SKM-1 (cell line): ENCODE measurements around the gene KSR1.

ENCODE experiments used
- DNase-seq: peaks from one replicate; lab custom pipeline; 2025; ENCODE audit not compliant: unreplicated experiment; lab: John Stamatoyannopoulos, UW

The KSR1 gene

GRCh38 chr17:27512511-27513346, 56.5 kb downstream of the KSR1 start:
- no peak for DNase-seq

DNA sequence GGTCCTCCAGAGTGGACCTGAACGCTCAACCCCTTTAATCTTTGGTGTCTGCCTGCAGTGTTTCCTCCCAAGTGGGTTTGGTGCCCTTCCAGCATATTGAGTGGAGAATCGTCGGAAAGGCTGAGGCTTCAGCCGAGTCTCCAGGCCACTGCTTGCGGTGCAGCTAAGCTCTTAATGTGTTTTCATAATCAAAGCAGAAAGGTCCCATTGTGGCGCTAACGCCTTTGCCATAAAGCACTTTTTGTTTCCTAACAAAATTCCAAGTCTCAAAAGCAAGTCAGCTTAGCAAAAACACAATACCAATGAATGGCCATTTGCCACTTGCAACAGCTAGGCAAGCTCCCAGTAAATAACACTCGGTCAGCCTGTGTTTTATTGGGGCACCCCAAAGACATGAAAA, 57.6 kb downstream of the KSR1 start:
- DNase-seq, result no peak

GRCh38 chr17:27514595-27515413, 58.6 kb downstream of the KSR1 start:
- no peak for DNase-seq

DNA sequence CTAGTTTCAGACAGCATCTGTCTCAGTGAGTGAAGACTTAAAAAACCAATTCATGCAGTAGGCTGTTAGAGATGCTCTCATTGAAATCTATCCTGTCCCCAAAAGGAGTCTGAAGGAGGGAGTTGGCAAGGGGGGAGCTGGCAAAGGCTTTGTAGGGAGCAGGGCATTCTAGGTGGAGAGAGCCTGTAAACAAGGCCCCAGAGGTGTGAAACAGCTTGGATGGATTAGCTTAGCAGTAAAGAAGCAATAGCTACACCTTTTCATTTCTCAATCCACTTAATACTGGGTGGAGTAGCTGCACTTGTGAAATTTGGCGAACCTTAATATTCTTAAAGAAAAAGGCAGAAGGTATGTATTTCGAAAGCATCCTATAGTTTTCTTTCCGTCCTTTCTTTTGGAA, 61.8 kb downstream of the KSR1 start:
- no peak for DNase-seq

DNA sequence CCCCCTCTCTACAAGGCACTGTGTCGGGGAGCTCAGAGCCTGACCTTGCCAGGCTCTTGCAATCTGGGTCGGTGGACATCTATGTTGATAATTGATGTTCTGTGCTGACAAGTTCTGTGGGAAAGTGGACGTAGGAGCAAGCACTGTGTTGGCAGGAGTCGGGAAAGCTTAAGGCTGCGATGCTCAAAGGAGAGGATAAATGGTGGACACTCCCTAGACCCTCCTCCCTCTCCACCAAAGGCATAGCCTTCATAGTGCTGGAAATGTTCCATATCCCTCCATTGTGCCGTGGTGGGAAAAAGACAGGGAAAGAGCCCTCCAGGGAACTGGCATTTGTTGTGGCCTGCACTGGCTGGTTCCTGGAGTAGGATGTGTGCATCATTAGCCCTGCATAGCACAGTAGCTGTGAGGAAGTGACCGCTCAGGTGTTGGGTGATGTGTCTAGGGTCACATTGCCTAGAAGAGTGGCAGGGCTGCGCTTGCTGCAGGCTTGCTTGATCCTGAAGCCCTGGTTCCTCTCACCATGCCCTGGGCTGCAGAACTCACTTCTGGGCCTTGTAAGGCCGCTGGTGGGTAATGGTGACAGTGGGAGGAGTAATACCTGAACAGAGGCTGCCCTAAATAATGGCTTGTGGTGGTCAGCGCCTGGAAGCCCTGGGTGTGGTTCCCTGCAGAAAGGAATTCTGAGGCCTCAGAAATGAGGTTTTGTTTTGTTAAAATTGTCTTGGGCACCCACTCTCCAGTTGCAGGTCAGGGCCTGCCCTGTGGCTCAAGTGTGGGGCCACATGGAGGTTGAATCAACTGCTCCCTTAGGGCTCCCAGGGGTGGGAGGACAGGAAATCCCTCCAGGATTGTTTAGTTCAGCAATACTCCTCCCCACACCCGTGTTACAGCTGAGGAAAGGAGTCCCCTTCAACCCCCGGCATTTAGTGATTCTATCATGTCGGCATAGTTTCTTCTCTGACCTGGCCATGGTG, 62.6 kb downstream of the KSR1 start:
- DNase-seq, result no peak

DNA sequence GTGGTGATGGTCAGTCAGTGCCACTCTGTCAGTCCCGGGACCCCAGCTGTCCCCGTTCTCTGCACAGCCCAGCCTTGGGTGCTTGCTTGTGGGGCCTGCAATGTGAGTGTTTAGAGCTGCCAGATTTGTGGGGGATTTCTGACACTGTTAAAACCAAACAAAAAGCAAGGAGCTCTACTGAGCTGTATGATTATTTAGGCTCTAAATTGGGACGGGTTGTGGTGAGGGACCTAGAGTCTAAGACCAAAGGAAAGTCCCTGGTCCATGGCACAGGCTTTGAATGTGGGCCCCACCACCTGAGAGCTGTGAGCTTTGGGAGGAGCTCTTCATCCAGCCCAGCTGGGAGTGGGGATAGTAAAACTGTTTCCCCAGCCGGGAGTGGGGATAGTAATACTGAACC, 63.3 kb downstream of the KSR1 start:
- no peak for DNase-seq

GRCh38 chr17:27520491-27521185, 64.4 kb downstream of the KSR1 start:
- DNase-seq, result no peak

DNA sequence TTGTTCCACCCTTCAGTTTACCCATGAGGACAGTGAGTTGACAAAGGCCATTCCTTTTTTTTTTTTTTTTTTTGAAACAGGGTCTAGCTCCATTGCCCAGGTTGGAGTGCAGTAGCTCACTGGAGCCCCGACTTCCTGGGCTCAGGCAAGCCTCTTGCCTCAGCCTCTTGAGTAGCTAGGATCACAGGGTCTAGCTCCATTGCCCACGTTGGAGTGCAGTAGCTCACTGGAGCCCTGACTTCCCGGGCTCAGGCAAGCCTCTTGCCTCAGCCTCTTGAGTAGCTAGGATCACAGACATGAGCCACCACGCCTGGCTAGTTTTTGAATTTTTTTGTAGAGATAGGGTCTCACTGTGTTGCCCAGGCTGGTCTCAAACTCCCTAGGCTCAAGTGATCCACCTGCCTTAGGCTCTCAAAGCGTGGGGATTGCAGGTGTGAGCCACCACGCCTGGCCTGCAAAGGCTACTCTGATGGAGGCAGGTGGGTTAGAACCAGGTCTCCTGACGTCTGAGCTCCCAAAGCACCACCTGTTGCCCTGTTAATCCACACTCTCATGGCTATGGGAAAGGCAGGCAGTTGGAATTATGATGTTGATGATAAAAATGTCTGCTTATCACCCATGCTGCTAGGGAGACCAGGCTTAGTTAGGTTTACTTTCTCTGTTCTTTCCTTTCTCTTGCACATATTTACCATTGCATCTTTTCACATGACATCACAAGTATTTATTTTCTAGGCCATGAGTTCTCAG, 65.2 kb downstream of the KSR1 start:
- no peak for DNase-seq

- no peak for DNase-seq
Observed at GRCh38 chr17:27522028-27522635, 65.9 kb downstream of the KSR1 start.

DNA sequence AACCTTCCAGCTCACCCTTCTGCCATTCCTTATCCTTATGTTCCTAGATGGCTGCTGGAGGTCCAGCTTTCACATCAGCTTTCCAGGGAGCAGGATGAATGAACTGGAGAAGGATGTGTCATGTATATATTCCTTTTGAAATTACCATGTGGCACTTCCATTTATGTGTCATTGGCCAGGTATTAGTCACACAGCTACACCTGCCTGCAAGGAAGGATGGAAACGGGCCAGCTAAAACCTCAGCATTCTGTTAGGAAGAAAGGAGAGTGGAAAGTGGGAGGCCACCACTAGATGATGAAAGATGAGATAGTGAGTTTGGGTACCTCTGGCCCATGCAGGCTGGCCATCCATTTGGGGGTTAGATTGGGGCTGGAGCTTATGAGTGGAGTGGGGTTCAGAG, 67.5 kb downstream of the KSR1 start:
- no peak for DNase-seq

DNA sequence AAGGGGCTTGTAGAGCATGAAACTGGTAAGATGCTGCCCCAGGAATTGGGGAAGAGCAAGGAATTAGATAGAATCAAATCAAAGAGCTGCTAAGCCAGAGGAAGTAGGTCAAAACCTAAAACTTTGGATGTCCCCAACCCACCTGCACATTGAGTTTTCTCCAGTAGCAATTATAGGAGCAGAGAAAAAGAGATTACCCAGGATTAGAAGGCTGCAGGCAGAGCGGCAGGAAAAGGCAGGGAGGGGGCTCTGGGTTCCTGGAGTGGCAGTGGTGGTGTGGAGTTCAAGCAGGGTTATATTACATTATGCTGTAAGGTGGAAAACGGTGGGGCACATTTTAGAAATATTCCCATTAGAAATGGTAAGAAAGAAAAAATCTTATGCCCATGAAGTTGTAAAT, 68.3 kb downstream of the KSR1 start:
- no peak for DNase-seq

- DNase-seq, result no peak
Observed at GRCh38 chr17:27525316-27525715, 69.1 kb downstream of the KSR1 start.

DNA sequence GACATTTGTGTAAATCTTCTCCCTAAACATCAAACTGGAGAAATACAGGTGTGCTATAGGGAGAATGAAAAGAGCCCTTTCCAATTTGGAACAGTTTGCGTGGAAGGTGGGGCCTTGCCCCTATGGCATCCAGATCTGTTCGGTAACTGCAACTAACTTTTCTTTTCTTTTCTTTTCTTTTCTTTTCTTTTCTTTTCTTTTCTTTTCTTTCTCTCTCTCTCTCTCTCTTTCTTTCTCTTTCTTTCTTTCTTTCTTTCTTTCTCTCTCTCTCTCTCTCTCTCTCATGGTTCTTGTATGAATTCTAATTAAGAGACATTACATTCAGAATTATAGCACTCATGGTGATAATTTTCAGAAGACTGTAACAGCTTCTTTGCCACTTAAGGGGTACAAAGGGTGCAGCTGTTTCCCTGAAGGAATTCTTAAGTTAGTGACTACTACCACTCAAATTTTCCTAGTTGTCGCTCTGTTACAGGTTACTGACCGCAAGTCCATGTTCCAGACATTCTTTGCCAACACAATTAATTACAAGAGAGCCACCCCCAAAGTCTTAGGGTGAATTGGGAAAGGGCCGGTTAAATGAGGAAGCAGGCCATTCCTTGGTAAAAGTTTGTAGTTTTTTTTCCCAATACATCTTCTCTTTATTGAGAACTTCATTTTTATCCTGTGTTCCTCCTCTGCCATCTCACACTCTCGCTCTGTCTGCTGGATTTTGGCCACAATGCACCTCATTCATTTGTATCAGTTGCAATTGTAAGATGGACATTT, 69.8 kb downstream of the KSR1 start:
- DNase-seq, result no peak

GRCh38 chr17:27526604-27527002, 70.4 kb downstream of the KSR1 start:
- DNase-seq, result peak; percentile 61

DNA sequence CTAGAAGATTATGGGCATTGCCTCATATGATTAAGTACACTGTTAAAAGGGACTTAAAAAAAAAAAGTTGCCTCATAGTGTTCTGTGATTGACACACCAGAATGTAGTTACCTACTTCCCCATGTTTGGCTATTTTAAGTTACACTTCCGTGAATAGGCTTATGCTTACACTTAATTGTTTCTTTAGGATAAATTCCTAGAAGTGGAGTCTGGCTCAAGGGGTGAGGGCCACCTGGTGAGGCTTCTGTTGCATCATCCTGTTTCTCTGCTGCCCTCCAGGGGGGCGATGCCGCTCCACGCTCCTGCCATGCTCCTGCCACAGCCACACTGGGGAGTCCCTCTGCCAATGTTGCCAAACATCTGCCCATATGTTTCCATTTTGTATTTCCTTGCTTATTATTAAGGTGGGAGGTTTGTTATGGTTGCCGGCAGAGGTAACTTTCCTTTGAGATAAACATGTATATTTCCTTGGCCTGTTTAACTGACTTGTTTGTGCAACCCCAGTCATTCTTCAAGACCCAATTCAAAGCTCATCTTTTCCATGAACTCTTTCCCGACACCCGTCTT, 73.1 kb downstream of the KSR1 start:
- DNase-seq, result peak; percentile 76

- peak; percentile 94 for DNase-seq
Observed at GRCh38 chr17:27530764-27531391, 74.6 kb downstream of the KSR1 start.

DNA sequence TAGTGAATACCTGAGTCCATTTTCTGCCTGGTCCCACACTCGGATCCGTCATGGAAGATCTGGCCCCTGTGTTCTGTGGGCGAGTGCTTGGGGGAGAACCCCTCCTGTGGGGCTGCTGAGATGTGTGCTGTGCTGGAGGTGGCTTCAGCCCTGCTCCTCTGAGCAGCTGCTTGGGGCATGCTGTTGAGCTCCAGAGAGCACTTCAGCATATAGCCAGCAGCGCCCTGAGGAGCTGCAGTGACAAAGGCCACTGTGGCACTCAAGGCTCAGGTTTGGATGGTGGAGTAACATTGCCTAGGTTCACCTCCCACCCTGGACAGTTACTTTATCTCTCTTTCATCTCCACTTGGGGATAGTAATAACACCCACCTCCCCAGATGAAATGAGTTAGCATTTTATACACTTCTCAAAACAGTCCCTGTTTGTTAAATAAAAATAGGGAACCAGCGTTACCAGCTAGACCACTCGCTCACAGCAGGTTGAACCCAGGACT, 75.3 kb downstream of the KSR1 start:
- DNase-seq, result no peak
